ENCODE data around the gene GLRX. TPM values are rescaled to one million over a fixed set of nuclear protein-coding genes. Genes with fewer than 3 reads are reported as not detected.

GLRX gene
- total and polyA plus RNA-seq, 2 of the 13 experiments (the other 11 are each of a cell fraction or from before 2014, with no cell fraction given) = 63.8 to 499 TPM

- no peak for TF ChIP-seq PLRG1 (conservative IDR thresholded peaks at IDR 0.05)
- TF ChIP-seq IRF2 (CRISPR knock-in tag; IDR thresholded peaks at IDR 0.05) = no peak
- no peak for TF ChIP-seq RCOR2 (CRISPR knock-in tag; IDR thresholded peaks at IDR 0.05)
- no peak for TF ChIP-seq ZNF17 (CRISPR knock-in tag; IDR thresholded peaks at IDR 0.05)
- no peak for TF ChIP-seq GRHL1 (CRISPR knock-in tag; conservative IDR thresholded peaks at IDR 0.05)
- peak; percentile 3; the same call in 1 of the 2 replicates for TF ChIP-seq ZNF317 (CRISPR knock-in tag; IDR thresholded peaks at IDR 0.05)
- TF ChIP-seq ZSCAN25 (CRISPR knock-in tag; IDR thresholded peaks at IDR 0.05) = no peak
- no peak for TF ChIP-seq TOE1 (CRISPR knock-in tag; IDR thresholded peaks at IDR 0.05)
- TF ChIP-seq ZNF558 (CRISPR knock-in tag; IDR thresholded peaks at IDR 0.05; ENCODE audit: borderline replicate concordance) = no peak
- 0 out of 2 replicates have a peak, but pooled peaks have one; percentile 13 for TF ChIP-seq RNF219 (CRISPR knock-in tag; IDR thresholded peaks at IDR 0.05)
- TF ChIP-seq ZNF256 (CRISPR knock-in tag; conservative IDR thresholded peaks at IDR 0.05) = no peak
- TF ChIP-seq ZNF44 (CRISPR knock-in tag; IDR thresholded peaks at IDR 0.05) = no peak
- TF ChIP-seq ZBTB49 (CRISPR knock-in tag; IDR thresholded peaks at IDR 0.05; ENCODE audit: borderline replicate concordance) = no peak
- TF ChIP-seq ZNF335 (CRISPR knock-in tag; IDR thresholded peaks at IDR 0.05) = 0 out of 2 replicates have a peak, but pooled peaks have one; percentile 38
- TF ChIP-seq ZNF382 (CRISPR knock-in tag; IDR thresholded peaks at IDR 0.05; ENCODE audit: borderline replicate concordance) = no peak
- no peak for TF ChIP-seq HOXA3 (CRISPR knock-in tag; IDR thresholded peaks at IDR 0.05)
- TF ChIP-seq ZNF296 (CRISPR knock-in tag; conservative IDR thresholded peaks at IDR 0.05) = no peak
- TF ChIP-seq ATF4 (CRISPR knock-in tag; IDR thresholded peaks at IDR 0.05) = no peak
- TF ChIP-seq FOXO1 (CRISPR knock-in tag; IDR thresholded peaks at IDR 0.05) = no peak
- TF ChIP-seq SNAPC5 (CRISPR knock-in tag; IDR thresholded peaks at IDR 0.05; ENCODE audit: borderline replicate concordance) = no peak
- TF ChIP-seq, protein P1, sequence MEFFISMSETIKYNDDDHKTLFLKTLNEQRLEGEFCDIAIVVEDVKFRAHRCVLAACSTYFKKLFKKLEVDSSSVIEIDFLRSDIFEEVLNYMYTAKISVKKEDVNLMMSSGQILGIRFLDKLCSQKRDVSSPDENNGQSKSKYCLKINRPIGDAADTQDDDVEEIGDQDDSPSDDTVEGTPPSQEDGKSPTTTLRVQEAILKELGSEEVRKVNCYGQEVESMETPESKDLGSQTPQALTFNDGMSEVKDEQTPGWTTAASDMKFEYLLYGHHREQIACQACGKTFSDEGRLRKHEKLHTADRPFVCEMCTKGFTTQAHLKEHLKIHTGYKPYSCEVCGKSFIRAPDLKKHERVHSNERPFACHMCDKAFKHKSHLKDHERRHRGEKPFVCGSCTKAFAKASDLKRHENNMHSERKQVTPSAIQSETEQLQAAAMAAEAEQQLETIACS (CRISPR knock-in tag; IDR thresholded peaks at IDR 0.05) = no peak
- TF ChIP-seq EZH2 (conservative IDR thresholded peaks at IDR 0.05; ENCODE audit: low read depth, low read length) = no peak
- TF ChIP-seq KDM5A (IDR thresholded peaks at IDR 0.05; ENCODE audit: borderline replicate concordance, low read length) = no peak
- TF ChIP-seq RFXANK (CRISPR knock-in tag; IDR thresholded peaks at IDR 0.05) = no peak
Observed at GRCh38 chr5:95823218-95823737, 752 bp upstream of the GLRX start (continued).

All from HepG2 (cell line).